BE2C (cell line): ENCODE results near the gene HABP4.

Experiments used
- DNase-seq: peaks from one replicate; pipeline ENCODE4 v3.0.0-alpha.2; 2020
- H3K27me3 ChIP-seq: fragments of 250-450 bp; sonication (Bioruptor Pico); 2 replicates; pipeline ENCODE4 v1.5.1; 2020; ENCODE audit warnings: mild to moderate bottlenecking
- H3K36me3 ChIP-seq: fragments of 250-450 bp; sonication (Bioruptor Pico); 2 replicates; pipeline ENCODE4 v1.5.1; 2020; ENCODE audit warnings: mild to moderate bottlenecking
- H3K4me1 ChIP-seq: fragments of 250-450 bp; sonication (Bioruptor Pico); 2 replicates; pipeline ENCODE4 v1.5.1; 2020
- H3K4me3 ChIP-seq: 2 replicates; pipeline ENCODE4 v1.5.1; 2011; ENCODE audit warnings: low read depth, low read length
- H3K9me3 ChIP-seq: fragments of 250-450 bp; sonication (Bioruptor Pico); 2 replicates; pipeline ENCODE4 v1.5.1; 2020
- CTCF ChIP-seq: IDR thresholded peaks from 2 replicates; pipeline ENCODE4 v1.5.1; 2012; ENCODE audit warnings: mild to moderate bottlenecking, low read depth, low read length

Gene HABP4

GRCh38 chr9:96430377-96430776 lies 19.6 kb upstream of the HABP4 start:
- no peak for TF ChIP-seq CTCF

GRCh38 chr9:96435345-96435744 lies 14.6 kb upstream of the HABP4 start:
- Histone ChIP-seq H3K9me3 (no peaks in the 10 kb centered on the region), H3K36me3 (no peaks in the 10 kb centered on the region)
- DNase-seq, result no peak

More at GRCh38 chr9:96430377-96430776, 19.6 kb upstream of the HABP4 start:
- Histone ChIP-seq H3K27me3 (no peaks in the 10 kb centered on the region), H3K4me1 (no peaks in the 10 kb centered on the region; the same call in 1 of the 2 replicates), H3K36me3 (no peaks in the 10 kb centered on the region), H3K9me3 (no peaks in the 10 kb centered on the region), H3K4me3 (no peak overlapping the region)
- no peak for DNase-seq

GRCh38 chr9:96436063-96436455 lies 13.9 kb upstream of the HABP4 start:
- H3K27me3 ChIP-seq, result no peaks in the 10 kb centered on the region
- no peak for TF ChIP-seq CTCF
- no peaks in the 10 kb centered on the region for H3K36me3 ChIP-seq
- H3K9me3 ChIP-seq, result no peaks in the 10 kb centered on the region
- DNase-seq, result no peak
- no peaks in the 10 kb centered on the region for H3K4me1 ChIP-seq
- H3K4me3 ChIP-seq, result no peak overlapping the region

More at GRCh38 chr9:96435345-96435744, 14.6 kb upstream of the HABP4 start:
- H3K4me1 ChIP-seq, result no peaks in the 10 kb centered on the region
- no peak for TF ChIP-seq CTCF
- H3K4me3 ChIP-seq, result no peak overlapping the region
- no peaks in the 10 kb centered on the region for H3K27me3 ChIP-seq

GRCh38 chr9:96436456-96437126 lies 13.4 kb upstream of the HABP4 start:
- Histone ChIP-seq H3K4me1 (no peaks in the 10 kb centered on the region), H3K27me3 (no peaks in the 10 kb centered on the region), H3K4me3 (no peak overlapping the region), H3K36me3 (no peaks in the 10 kb centered on the region), H3K9me3 (no peaks in the 10 kb centered on the region)
- TF ChIP-seq CTCF, result no peak
- DNase-seq, result no peak

GRCh38 chr9:96437454-96437853 lies 12.5 kb upstream of the HABP4 start:
- DNase-seq, result no peak
- H3K36me3 ChIP-seq, result no peaks in the 10 kb centered on the region
- TF ChIP-seq CTCF, result no peak
- H3K27me3 ChIP-seq, result no peaks in the 10 kb centered on the region
- H3K4me1 ChIP-seq, result no peaks in the 10 kb centered on the region
- no peaks in the 10 kb centered on the region for H3K9me3 ChIP-seq
- H3K4me3 ChIP-seq, result no peak overlapping the region

- H3K4me3 ChIP-seq, result no peak overlapping the region
- no peak for TF ChIP-seq CTCF
- H3K9me3 ChIP-seq, result no peaks in the 10 kb centered on the region
- no peak for DNase-seq
- H3K4me1 ChIP-seq, result no peaks in the 10 kb centered on the region
- H3K36me3 ChIP-seq, result no peaks in the 10 kb centered on the region
- H3K27me3 ChIP-seq, result no peaks in the 10 kb centered on the region
Observed at GRCh38 chr9:96440671-96441199, 9.2 kb upstream of the HABP4 start.
